GM12873 (cell line): Measurements from ENCODE around the gene UBE2D2.

Source experiments
- CTCF ChIP-seq: IDR thresholded peaks from 2 replicates; pipeline ENCODE4 v1.5.1; 2012; ENCODE audit warnings: low read depth, mild to moderate bottlenecking, moderate library complexity, low read length, control low read depth; ENCODE audit not compliant: insufficient read depth; ENCODE audit errors: missing control alignments

Gene UBE2D2

GRCh38 chr5:139566611-139567010 is 5.5 kb downstream of the UBE2D2 start:
- no peak for TF ChIP-seq CTCF

GRCh38 chr5:139569270-139569955 is 8.3 kb downstream of the UBE2D2 start:
- TF ChIP-seq CTCF, result no peak

- TF ChIP-seq CTCF, result no peak
Observed at GRCh38 chr5:139571543-139571942, 10.4 kb downstream of the UBE2D2 start.

GRCh38 chr5:139571966-139572365 is 10.8 kb downstream of the UBE2D2 start:
- TF ChIP-seq CTCF, result no peak

GRCh38 chr5:139574641-139575312 is 13.6 kb downstream of the UBE2D2 start:
- TF ChIP-seq CTCF, result peak; percentile 66

- TF ChIP-seq CTCF, result no peak
Observed at GRCh38 chr5:139575313-139575646, 14.1 kb downstream of the UBE2D2 start.

GRCh38 chr5:139575751-139576150 is 14.6 kb downstream of the UBE2D2 start:
- TF ChIP-seq CTCF, result no peak
